Measurements from ENCODE around the gene SLC30A10. TPM values are rescaled to one million over a fixed set of nuclear protein-coding genes. Genes with fewer than 3 reads are reported as not detected.
"Not testable (repeated sequence)": the region's sequence is repeated elsewhere in the genome, so short reads cannot be mapped to it uniquely, and the experiment has no call there.

Gene SLC30A10
- total RNA-seq, 1 donor from 2014 or later, result not detected

DNA sequence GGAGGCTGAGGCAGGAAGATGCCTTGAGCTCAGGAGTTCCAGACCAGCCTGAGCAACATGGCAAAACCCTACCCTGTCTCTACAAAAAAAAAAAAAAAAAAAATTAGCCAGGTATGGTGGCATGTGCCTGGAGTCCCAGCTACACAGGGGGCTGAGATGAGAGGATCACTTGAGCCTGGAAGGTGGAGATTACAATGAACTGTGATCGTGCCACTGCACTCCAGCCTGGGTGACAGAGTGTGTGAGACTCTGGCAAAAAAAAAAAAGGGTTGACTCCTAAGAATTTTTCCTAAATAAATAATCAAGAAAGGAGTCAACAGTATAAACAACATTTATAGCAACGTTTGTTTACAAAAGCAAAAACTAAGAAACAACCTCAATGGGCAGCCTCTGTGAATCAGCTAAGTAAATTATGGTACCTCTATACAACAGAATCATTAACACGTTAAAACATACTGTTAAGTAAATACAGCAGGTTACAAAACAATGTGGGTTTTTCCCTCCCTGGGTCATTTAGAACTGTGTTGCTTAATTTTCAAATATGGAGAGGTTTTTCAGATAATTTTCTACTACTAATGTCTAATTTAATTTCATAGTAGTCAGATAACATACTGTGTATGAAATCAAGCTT lies 56.8 kb downstream of the SLC30A10 start:
- no peak overlapping the region for H3K27ac Mint-ChIP-seq (ENCODE audit: unreplicated experiment)
- H3K4me3 Mint-ChIP-seq (ENCODE audit: unreplicated experiment), result no peak overlapping the region
- peaks cover 1% of the 10 kb centered on the region for H3K27me3 Mint-ChIP-seq (ENCODE audit: unreplicated experiment)
- DNase-seq (ENCODE audit: low spot score), result no peak
- peaks cover 6% of the 10 kb centered on the region for H3K4me1 Mint-ChIP-seq (ENCODE audit: unreplicated experiment)
- no peaks in the 10 kb centered on the region for H3K36me3 Mint-ChIP-seq (ENCODE audit: low read depth, unreplicated experiment)
- TF ChIP-seq, protein P1, sequence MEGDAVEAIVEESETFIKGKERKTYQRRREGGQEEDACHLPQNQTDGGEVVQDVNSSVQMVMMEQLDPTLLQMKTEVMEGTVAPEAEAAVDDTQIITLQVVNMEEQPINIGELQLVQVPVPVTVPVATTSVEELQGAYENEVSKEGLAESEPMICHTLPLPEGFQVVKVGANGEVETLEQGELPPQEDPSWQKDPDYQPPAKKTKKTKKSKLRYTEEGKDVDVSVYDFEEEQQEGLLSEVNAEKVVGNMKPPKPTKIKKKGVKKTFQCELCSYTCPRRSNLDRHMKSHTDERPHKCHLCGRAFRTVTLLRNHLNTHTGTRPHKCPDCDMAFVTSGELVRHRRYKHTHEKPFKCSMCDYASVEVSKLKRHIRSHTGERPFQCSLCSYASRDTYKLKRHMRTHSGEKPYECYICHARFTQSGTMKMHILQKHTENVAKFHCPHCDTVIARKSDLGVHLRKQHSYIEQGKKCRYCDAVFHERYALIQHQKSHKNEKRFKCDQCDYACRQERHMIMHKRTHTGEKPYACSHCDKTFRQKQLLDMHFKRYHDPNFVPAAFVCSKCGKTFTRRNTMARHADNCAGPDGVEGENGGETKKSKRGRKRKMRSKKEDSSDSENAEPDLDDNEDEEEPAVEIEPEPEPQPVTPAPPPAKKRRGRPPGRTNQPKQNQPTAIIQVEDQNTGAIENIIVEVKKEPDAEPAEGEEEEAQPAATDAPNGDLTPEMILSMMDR (IDR thresholded peaks at IDR 0.05; ENCODE audit: unreplicated experiment), result no peak
- H3K9me3 Mint-ChIP-seq (ENCODE audit: unreplicated experiment), result no peaks in the 10 kb centered on the region

DNA sequence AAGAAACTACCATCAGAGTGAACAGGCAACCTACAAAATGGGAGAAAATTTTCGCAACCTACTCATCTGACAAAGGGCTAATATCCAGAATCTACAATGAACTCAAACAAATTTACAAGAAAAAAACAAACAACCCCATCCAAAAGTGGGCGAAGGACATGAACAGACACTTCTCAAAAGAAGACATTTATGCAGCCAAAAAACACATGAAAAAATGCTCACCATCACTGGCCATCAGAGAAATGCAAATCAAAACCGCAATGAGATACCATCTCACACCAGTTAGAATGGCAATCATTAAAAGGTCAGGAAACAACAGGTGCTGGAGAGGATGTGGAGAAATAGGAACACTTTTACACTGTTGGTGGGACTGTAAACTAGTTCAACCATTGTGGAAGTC lies 59.7 kb downstream of the SLC30A10 start:
- not testable (repeated sequence) for DNase-seq (ENCODE audit: low spot score); H3K4me1 Mint-ChIP-seq (ENCODE audit: unreplicated experiment); H3K4me3 Mint-ChIP-seq (ENCODE audit: unreplicated experiment); H3K27me3 Mint-ChIP-seq (ENCODE audit: unreplicated experiment); H3K27ac Mint-ChIP-seq (ENCODE audit: unreplicated experiment); H3K9me3 Mint-ChIP-seq (ENCODE audit: unreplicated experiment); H3K36me3 Mint-ChIP-seq (ENCODE audit: low read depth, unreplicated experiment)

Other genes with a start within 250 kb of the SLC30A10 start
- 80.9 TPM for gene EPRS1, start 117.9 kb upstream of the SLC30A10 start, total RNA-seq (ENCODE audit: unreplicated experiment)
- 17.5 TPM for gene BPNT1, start 161.2 kb upstream of the SLC30A10 start, total RNA-seq (ENCODE audit: unreplicated experiment)
- gene IARS2, start 165.6 kb upstream of the SLC30A10 start, total RNA-seq (ENCODE audit: unreplicated experiment), result 60.3 TPM

Measured in endothelial cell (in vitro differentiated cells).